ENCODE results near the gene ANKS6. TPM values are rescaled to one million over a fixed set of nuclear protein-coding genes. Genes with fewer than 3 reads are reported as not detected.

Gene ANKS6
- total RNA-seq, 2 donors from 2014 or later: 19.5 to 22.0 TPM

DNA sequence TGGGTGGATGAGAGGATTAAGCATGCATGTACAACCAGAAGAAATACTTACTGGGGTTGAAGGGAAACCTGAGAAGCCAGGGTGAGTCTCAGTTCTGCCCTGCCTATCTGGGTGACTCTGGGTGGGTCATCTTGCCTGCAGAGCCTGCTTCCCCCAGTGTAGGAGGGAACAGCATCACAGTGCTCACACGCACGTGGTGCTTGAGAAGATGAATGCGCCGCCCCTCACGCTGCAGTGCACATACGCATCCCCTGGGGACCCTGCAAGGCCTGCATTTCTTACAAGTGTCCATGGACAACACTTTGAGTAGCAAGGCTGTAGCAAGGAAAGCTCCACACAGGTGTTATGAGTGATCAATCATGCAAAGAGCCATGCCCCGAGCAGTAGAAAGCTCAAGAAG lies 68.9 kb downstream of the ANKS6 start:
- intact Hi-C loops (cut with DNase I): no loop called here
- TF ChIP-seq, protein P1, sequence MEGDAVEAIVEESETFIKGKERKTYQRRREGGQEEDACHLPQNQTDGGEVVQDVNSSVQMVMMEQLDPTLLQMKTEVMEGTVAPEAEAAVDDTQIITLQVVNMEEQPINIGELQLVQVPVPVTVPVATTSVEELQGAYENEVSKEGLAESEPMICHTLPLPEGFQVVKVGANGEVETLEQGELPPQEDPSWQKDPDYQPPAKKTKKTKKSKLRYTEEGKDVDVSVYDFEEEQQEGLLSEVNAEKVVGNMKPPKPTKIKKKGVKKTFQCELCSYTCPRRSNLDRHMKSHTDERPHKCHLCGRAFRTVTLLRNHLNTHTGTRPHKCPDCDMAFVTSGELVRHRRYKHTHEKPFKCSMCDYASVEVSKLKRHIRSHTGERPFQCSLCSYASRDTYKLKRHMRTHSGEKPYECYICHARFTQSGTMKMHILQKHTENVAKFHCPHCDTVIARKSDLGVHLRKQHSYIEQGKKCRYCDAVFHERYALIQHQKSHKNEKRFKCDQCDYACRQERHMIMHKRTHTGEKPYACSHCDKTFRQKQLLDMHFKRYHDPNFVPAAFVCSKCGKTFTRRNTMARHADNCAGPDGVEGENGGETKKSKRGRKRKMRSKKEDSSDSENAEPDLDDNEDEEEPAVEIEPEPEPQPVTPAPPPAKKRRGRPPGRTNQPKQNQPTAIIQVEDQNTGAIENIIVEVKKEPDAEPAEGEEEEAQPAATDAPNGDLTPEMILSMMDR (IDR thresholded peaks at IDR 0.05): no peak
- H3K4me1 ChIP-seq: no peaks in the 10 kb centered on the region
- no peak overlapping the region for H3K4me3 ChIP-seq
- H3K36me3 ChIP-seq: no peaks in the 10 kb centered on the region
- no peak overlapping the region for H3K9ac ChIP-seq (ENCODE audit: low read depth in 2 of 2, low read length in 2 of 2)
- no peak for DNase-seq
- H3K27ac ChIP-seq: no peak overlapping the region
- H3K9me3 ChIP-seq: no peaks in the 10 kb centered on the region
- H3K27me3 ChIP-seq: no peaks in the 10 kb centered on the region

DNA sequence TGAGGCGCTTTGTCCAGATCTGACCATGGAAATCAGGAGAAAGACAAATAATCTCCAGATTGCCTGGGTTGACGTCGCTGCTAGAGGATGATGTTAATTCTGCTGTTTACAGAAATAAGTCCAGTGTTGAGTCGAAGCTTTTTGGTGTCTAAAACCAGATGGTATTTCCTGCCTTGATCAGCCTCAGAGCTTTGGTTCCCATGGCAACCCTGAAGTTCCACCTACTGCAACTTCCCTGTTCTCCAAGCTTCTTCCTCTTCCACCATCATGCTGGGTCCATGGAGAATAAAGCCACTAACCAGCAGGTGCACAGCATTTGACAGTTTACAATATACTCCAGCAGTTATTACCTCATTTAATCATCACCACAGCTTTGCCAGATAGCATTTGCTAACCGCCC lies 69.6 kb downstream of the ANKS6 start:
- H3K36me3 ChIP-seq: no peaks in the 10 kb centered on the region
- H3K4me3 ChIP-seq: no peak overlapping the region
- no peak overlapping the region for H3K9ac ChIP-seq (ENCODE audit: low read depth in 2 of 2, low read length in 2 of 2)
- no peaks in the 10 kb centered on the region for H3K27me3 ChIP-seq
- H3K4me1 ChIP-seq: no peaks in the 10 kb centered on the region
- TF ChIP-seq, protein P1 (IDR thresholded peaks at IDR 0.05): no peak
- intact Hi-C loops (cut with DNase I): no loop called here
- no peak for DNase-seq
- H3K27ac ChIP-seq: no peak overlapping the region
- no peaks in the 10 kb centered on the region for H3K9me3 ChIP-seq

DNA sequence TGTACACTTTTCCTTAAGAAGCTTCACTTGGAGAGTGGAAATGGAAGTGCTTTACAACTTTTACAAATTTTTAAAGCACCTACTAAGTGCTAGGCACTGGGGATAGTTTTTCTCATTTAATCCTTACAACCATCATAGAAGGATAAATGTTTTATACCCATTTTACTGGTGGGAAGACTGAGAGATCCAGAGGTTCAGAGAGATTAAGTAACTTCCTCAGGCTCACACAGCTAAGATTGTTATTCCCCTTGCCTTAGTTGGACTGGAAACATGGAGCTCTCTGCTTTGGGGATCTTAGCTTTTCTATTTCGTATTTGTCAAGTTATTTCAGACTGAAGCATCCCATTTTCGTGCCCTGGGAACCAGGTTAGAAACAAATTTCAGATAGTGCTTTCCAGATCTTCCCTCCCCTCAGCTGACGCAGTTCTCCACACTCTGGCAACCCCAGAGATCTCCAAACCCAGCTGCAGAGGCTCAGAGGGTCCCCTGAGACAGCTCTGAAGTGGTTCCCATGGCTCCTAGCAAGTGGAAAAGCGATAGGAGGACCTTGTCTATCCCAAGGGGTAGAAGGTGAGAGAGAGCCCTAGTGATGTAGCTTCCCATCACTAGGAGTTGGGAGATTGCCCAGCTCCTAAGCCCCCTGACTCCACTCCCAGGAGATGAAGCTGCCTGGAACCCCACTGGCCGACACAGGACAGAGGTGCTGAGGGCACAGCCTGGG lies 71.4 kb downstream of the ANKS6 start:
- H3K4me3 ChIP-seq: no peak overlapping the region
- TF ChIP-seq, protein P1 (IDR thresholded peaks at IDR 0.05): no peak
- H3K27me3 ChIP-seq: no peaks in the 10 kb centered on the region
- no peaks in the 10 kb centered on the region for H3K9me3 ChIP-seq
- H3K36me3 ChIP-seq: no peaks in the 10 kb centered on the region
- H3K4me1 ChIP-seq: no peaks in the 10 kb centered on the region
- intact Hi-C loops (cut with DNase I): no loop called here
- no peak overlapping the region for H3K27ac ChIP-seq
- no peak overlapping the region for H3K9ac ChIP-seq (ENCODE audit: low read depth in 2 of 2, low read length in 2 of 2)
- DNase-seq: no peak

DNA sequence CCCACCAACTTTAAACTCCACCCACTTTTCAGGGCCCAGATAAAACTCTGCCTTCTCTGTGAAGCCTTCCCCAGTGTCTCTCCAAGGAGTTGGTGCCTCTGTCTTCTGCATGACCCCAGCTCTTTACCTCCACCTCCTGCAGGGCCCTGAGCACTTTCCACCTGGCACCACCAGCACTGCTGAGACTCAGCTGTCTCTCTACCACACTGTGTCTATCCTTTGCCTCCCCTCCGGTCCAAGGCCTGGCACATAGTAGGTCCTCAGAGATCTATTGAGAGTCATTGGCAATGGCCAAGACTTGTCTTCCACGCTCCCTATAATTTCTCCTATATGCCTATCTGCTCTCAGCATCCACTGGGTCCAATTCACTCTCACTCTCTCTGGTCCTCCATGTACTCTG lies 74.7 kb downstream of the ANKS6 start:
- intact Hi-C loops (cut with DNase I): no loop called here
- H3K4me1 ChIP-seq: no peaks in the 10 kb centered on the region
- no peak overlapping the region for H3K9ac ChIP-seq (ENCODE audit: low read depth in 2 of 2, low read length in 2 of 2)
- H3K9me3 ChIP-seq: no peaks in the 10 kb centered on the region
- H3K27ac ChIP-seq: no peak overlapping the region
- no peak for DNase-seq
- TF ChIP-seq, protein P1 (IDR thresholded peaks at IDR 0.05): no peak
- H3K27me3 ChIP-seq: no peaks in the 10 kb centered on the region
- no peak overlapping the region for H3K4me3 ChIP-seq
- H3K36me3 ChIP-seq: no peaks in the 10 kb centered on the region

DNA sequence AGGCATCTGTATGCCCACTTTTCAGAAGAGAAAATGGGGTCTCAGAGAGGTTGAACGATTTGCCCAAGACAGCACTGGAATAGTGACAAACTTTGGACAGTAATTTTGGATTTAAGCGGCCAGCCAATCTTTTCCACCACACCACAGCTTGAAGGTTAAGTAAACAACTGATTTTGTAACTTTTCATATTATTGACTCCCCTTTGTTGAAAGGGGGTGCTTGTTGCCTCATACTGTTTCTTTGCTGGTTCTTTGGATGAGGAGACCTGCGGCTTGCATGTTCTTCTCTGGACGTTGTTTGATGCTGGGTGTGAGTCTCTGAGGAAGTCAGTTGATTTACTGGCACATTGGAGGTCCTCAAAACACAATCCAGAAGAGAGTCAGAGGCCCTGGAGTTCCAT lies 76.0 kb downstream of the ANKS6 start:
- Histone ChIP-seq H3K9ac (ENCODE audit: low read depth in 2 of 2, low read length in 2 of 2) (no peak overlapping the region), H3K27me3 (no peaks in the 10 kb centered on the region), H3K27ac (no peak overlapping the region), H3K4me3 (no peak overlapping the region), H3K4me1 (no peaks in the 10 kb centered on the region), H3K36me3 (no peaks in the 10 kb centered on the region), H3K9me3 (no peaks in the 10 kb centered on the region)
- no peak for DNase-seq
- intact Hi-C loops (cut with DNase I): no loop called here
- TF ChIP-seq, protein P1 (IDR thresholded peaks at IDR 0.05): no peak

Measured in colonic mucosa (tissue), 4 donors.